ENCODE measurements around the gene MELTF.

MELTF gene

GRCh38 chr3:196968233-196969133 is 61.1 kb downstream of the MELTF start, which contains the start of gene PIGZ:
Gene PIGZ (minus strand): TSS chr3:196968833. CDS start chr3:196952031, 16,802 bp downstream.
- Mint-ChIP-seq H3K27me3 (ENCODE audit: low read depth) (peaks cover 11% of the 10 kb centered on the region), H3K4me1 (ENCODE audit: low read depth) (peaks cover 11% of the 10 kb centered on the region), H3K27ac (peak within 1 kb of the TSS; percentile 87), H3K36me3 (ENCODE audit: low read depth) (peaks cover 16% of the 10 kb centered on the region), H3K9me3 (no peaks in the 10 kb centered on the region), H3K4me3 (peak within 1 kb of the TSS; percentile 79)
- DNase-seq (ENCODE audit: low spot score), result peak; percentile 60

GRCh38 chr3:196967412-196968232 is 62.0 kb downstream of the MELTF start:
- Mint-ChIP-seq H3K36me3 (ENCODE audit: low read depth) (peaks cover 16% of the 10 kb centered on the region), H3K27ac (peak overlapping the region; percentile 7), H3K4me1 (ENCODE audit: low read depth) (peaks cover 11% of the 10 kb centered on the region), H3K9me3 (no peaks in the 10 kb centered on the region), H3K27me3 (ENCODE audit: low read depth) (peaks cover 11% of the 10 kb centered on the region), H3K4me3 (peak overlapping the region; percentile 79)
- no peak for DNase-seq (ENCODE audit: low spot score)

- peaks cover 11% of the 10 kb centered on the region for H3K4me1 Mint-ChIP-seq (ENCODE audit: low read depth)
- no peaks in the 10 kb centered on the region for H3K9me3 Mint-ChIP-seq
- peaks cover 11% of the 10 kb centered on the region for H3K27me3 Mint-ChIP-seq (ENCODE audit: low read depth)
- H3K36me3 Mint-ChIP-seq (ENCODE audit: low read depth), result peaks cover 16% of the 10 kb centered on the region
- DNase-seq (ENCODE audit: low spot score), result no peak
- H3K4me3 Mint-ChIP-seq, result peak overlapping the region; percentile 34
- no peak overlapping the region for H3K27ac Mint-ChIP-seq
Measured at GRCh38 chr3:196966526-196967401, 62.9 kb downstream of the MELTF start.

- Mint-ChIP-seq H3K27me3 (ENCODE audit: low read depth) (peaks cover 7% of the 10 kb centered on the region), H3K36me3 (ENCODE audit: low read depth) (peaks cover 16% of the 10 kb centered on the region), H3K4me1 (ENCODE audit: low read depth) (peaks cover 11% of the 10 kb centered on the region), H3K4me3 (no peak overlapping the region), H3K9me3 (no peaks in the 10 kb centered on the region), H3K27ac (no peak overlapping the region)
- DNase-seq (ENCODE audit: low spot score), result no peak
Measured at GRCh38 chr3:196965804-196966173, 63.8 kb downstream of the MELTF start.

- H3K4me3 Mint-ChIP-seq, result no peak overlapping the region
- no peak for DNase-seq (ENCODE audit: low spot score)
- peaks cover 2% of the 10 kb centered on the region for H3K27me3 Mint-ChIP-seq (ENCODE audit: low read depth)
- H3K36me3 Mint-ChIP-seq (ENCODE audit: low read depth), result peaks cover 16% of the 10 kb centered on the region
- no peak overlapping the region for H3K27ac Mint-ChIP-seq
- H3K4me1 Mint-ChIP-seq (ENCODE audit: low read depth), result peaks cover 8% of the 10 kb centered on the region
- no peaks in the 10 kb centered on the region for H3K9me3 Mint-ChIP-seq
Measured at GRCh38 chr3:196965112-196965803, 64.4 kb downstream of the MELTF start.

- Mint-ChIP-seq H3K27ac (no peak overlapping the region), H3K9me3 (no peaks in the 10 kb centered on the region), H3K36me3 (ENCODE audit: low read depth) (peaks cover 16% of the 10 kb centered on the region), H3K4me1 (ENCODE audit: low read depth) (peaks cover 7% of the 10 kb centered on the region), H3K4me3 (no peak overlapping the region), H3K27me3 (ENCODE audit: low read depth) (no peaks in the 10 kb centered on the region)
- DNase-seq (ENCODE audit: low spot score), result no peak
Measured at GRCh38 chr3:196963631-196963953, 66.0 kb downstream of the MELTF start.

- H3K9me3 Mint-ChIP-seq, result no peaks in the 10 kb centered on the region
- no peak overlapping the region for H3K4me3 Mint-ChIP-seq
- no peaks in the 10 kb centered on the region for H3K27me3 Mint-ChIP-seq (ENCODE audit: low read depth)
- H3K36me3 Mint-ChIP-seq (ENCODE audit: low read depth), result peaks cover 16% of the 10 kb centered on the region
- no peak for DNase-seq (ENCODE audit: low spot score)
- peaks cover 5% of the 10 kb centered on the region for H3K4me1 Mint-ChIP-seq (ENCODE audit: low read depth)
- H3K27ac Mint-ChIP-seq, result no peak overlapping the region
Measured at GRCh38 chr3:196962930-196963630, 66.5 kb downstream of the MELTF start.

GRCh38 chr3:196962108-196962929 is 67.3 kb downstream of the MELTF start:
- no peak for DNase-seq (ENCODE audit: low spot score)
- H3K27ac Mint-ChIP-seq, result no peak overlapping the region
- no peaks in the 10 kb centered on the region for H3K4me1 Mint-ChIP-seq (ENCODE audit: low read depth)
- peaks cover 12% of the 10 kb centered on the region for H3K36me3 Mint-ChIP-seq (ENCODE audit: low read depth)
- H3K4me3 Mint-ChIP-seq, result no peak overlapping the region
- no peaks in the 10 kb centered on the region for H3K27me3 Mint-ChIP-seq (ENCODE audit: low read depth)
- H3K9me3 Mint-ChIP-seq, result no peaks in the 10 kb centered on the region

- H3K27me3 Mint-ChIP-seq (ENCODE audit: low read depth), result peaks cover 4% of the 10 kb centered on the region
- DNase-seq (ENCODE audit: low spot score), result no peak
- H3K4me3 Mint-ChIP-seq, result no peak overlapping the region
- H3K27ac Mint-ChIP-seq, result no peak overlapping the region
- H3K36me3 Mint-ChIP-seq (ENCODE audit: low read depth), result no peaks in the 10 kb centered on the region
- no peaks in the 10 kb centered on the region for H3K4me1 Mint-ChIP-seq (ENCODE audit: low read depth)
- no peaks in the 10 kb centered on the region for H3K9me3 Mint-ChIP-seq
Measured at GRCh38 chr3:196954832-196955231, 74.8 kb downstream of the MELTF start.
